ACHN (cell line): ENCODE measurements around the gene GSG1L.

Source experiments
- DNase-seq: peaks from one replicate; pipeline ENCODE4 v3.0.0-alpha.2; 2015
- in situ Hi-C: cut with HindIII; loops from 2 replicates; pipeline ENCODE4 v1.10.0; 2017; ENCODE audit warnings: low sequenced_read_pairs, low pct_ligation_motif_present, low pct_unique_long_range_greater_than_20kb

Gene GSG1L

GRCh38 chr16:27781981-27782880, 281.3 kb downstream of the GSG1L start:
- in situ Hi-C loops: no loop called here
- DNase-seq: no peak

DNA sequence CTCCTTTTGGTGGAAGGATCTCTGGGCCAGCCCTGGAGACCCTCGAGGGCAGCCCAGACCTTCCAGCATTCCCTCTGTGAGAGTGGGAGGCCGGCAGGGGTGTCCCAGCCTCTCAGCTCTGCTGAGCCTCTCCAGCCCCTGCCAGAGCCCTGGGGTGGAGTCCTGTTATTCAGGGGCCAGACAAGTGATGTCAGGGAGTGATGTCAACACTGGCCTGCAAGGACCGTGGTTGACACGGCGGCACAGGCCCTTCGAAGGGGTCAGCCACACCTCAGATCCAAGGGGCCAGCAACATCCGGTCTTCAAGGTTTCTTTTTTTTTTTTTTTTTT, 282.4 kb downstream of the GSG1L start:
- no peak for DNase-seq
- in situ Hi-C loops: no loop called here

- in situ Hi-C loops: no loop called here
- no peak for DNase-seq
Observed at GRCh38 chr16:27780468-27781194, 282.9 kb downstream of the GSG1L start.

DNA sequence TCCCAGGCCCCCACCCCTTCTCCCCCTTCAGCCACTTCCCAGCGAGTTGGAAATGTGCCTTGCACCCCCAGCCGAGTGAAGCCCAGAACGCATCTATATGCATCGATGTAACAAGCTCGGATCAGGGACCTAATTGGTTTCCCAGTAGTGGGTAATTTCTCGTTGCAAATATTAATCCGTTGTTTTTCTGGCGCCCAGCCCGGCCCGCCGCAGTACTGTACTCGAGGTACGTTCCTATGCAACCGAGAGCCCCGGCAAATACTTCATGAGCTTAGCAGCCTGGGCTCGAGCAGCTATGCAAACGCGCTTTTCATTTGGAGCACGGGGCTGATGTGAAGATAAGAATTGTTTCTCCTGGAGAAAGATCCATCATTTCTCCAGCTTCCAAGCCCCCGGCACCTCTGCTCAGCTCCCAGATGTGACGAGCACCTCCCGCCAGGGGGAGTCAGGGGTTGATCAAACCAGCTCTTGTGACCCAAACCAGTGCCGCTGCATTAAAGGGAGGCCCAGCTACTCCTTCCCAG, 283.8 kb downstream of the GSG1L start:
- in situ Hi-C loops: no loop called here
- no peak for DNase-seq

GRCh38 chr16:27778926-27779570, 284.5 kb downstream of the GSG1L start:
- in situ Hi-C loops: no loop called here
- no peak for DNase-seq

- no peak for DNase-seq
- in situ Hi-C loops: no loop called here
Observed at GRCh38 chr16:27778171-27778925, 285.2 kb downstream of the GSG1L start.

DNA sequence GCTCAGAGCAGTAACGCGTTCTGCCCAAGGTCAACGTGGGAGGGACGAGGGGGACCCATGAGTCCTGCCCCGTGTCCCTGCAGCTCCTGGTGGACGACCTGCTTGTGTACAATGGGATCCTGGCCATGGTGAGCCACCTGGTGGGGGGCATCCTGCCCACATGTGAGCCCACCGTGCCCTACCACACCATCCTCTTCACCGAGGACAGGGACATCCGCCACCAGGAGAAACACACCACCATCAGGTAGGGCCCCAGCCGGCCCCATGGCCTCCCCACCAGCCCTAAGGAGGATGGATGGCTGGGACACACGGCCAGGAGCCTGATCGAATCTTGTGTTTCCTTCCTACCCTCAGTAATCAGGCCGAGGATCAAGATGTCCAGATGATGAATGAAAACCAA, 286.0 kb downstream of the GSG1L start:
- in situ Hi-C loops: no loop called here
- no peak for DNase-seq

GRCh38 chr16:27776556-27777225, 286.8 kb downstream of the GSG1L start:
- in situ Hi-C loops: no loop called here
- DNase-seq: no peak

GRCh38 chr16:27775254-27775653, 288.3 kb downstream of the GSG1L start:
- in situ Hi-C loops: no loop called here
- DNase-seq: no peak

- in situ Hi-C loops: no loop called here
- no peak for DNase-seq
Observed at GRCh38 chr16:27774779-27775178, 288.7 kb downstream of the GSG1L start.

- in situ Hi-C loops: no loop called here
- DNase-seq: no peak
Observed at GRCh38 chr16:27773344-27773743, 290.2 kb downstream of the GSG1L start.

- no peak for DNase-seq
- in situ Hi-C loops: no loop called here
Observed at GRCh38 chr16:27772093-27772825, 291.3 kb downstream of the GSG1L start.

DNA sequence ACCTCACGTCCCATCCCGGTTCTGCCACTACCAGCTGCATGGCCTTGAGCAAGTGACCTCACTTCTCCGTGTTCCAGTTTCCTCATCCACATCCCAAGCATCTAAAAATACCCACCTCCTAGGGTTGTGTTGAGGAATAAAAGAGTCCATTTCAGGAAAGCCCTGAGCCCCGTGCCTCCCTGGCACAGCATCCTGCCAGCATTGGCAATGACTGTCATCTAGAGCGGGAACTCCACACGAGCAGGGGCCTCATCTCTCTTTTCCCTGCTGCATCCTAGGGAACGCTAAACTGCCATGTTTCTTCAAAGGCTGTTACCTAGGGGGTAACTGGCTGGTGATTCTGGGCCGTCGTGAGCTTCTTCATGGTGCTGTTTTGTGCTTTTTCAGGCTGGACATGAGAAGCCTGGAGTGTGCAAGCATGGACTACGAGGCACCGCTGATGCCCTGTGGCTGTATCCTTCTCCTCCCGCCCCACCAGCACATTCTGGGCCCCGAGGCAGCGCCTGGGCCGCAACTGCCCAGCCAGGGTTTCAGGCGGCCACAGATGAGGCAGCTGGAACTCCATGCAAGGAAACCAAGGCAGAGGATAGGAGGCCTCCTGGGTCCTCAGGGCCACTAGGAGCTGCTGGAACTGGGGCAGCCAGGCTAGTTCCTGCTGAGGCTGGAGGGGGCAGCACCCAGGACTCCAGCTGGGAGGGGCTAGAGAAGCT, 292.2 kb downstream of the GSG1L start:
- in situ Hi-C loops: no loop called here

GRCh38 chr16:27770271-27771196, 293.0 kb downstream of the GSG1L start:
- in situ Hi-C loops: no loop called here
- no peak for DNase-seq

More for the DNA sequence above, 292.2 kb downstream of the GSG1L start:
- DNase-seq: no peak

- in situ Hi-C loops: no loop called here
- peak; percentile 99 for DNase-seq
Observed at GRCh38 chr16:27769561-27770255, 293.8 kb downstream of the GSG1L start.
